Smooth muscle cell (in vitro differentiated cells): ENCODE measurements around the gene B9D2. TPM values are rescaled to one million over a fixed set of nuclear protein-coding genes. Genes with fewer than 3 reads are reported as not detected.
A peak's percentile ranks its signal among the peaks of the same experiment; 100 is the strongest.

Experiments used
- DNase-seq: peaks from one replicate; lab custom pipeline; 2025; ENCODE audit not compliant: unreplicated experiment; lab: John Stamatoyannopoulos, UW
- H2AFZ ChIP-seq: fragments of 200-600 bp; sonication (generic); 2 replicates; pipeline ENCODE4 v1.6.0; 2016; ENCODE audit warnings: antibody characterized with exemption, low read depth, mild to moderate bottlenecking
- H3F3A ChIP-seq: fragments of 200-600 bp; sonication (generic); 2 replicates; pipeline ENCODE4 v1.6.0; 2017; ENCODE audit warnings: antibody characterized with exemption, low read depth
- H3K27ac ChIP-seq: fragments of 200-600 bp; sonication (generic); 2 replicates; pipeline ENCODE4 v1.5.1; 2016; ENCODE audit warnings: low read depth, mild to moderate bottlenecking
- H3K27me3 ChIP-seq: fragments of 200-600 bp; sonication (generic); 2 replicates; pipeline ENCODE4 v1.6.1; 2016; ENCODE audit warnings: low read depth, mild to moderate bottlenecking
- H3K36me3 ChIP-seq: fragments of 200-600 bp; sonication (generic); 2 replicates; pipeline ENCODE4 v1.5.1; 2016; ENCODE audit warnings: low read depth
- H3K4me1 ChIP-seq: fragments of 200-600 bp; sonication (generic); 2 replicates; pipeline ENCODE4 v1.5.1; 2016; ENCODE audit warnings: low read depth
- H3K4me2 ChIP-seq: fragments of 200-600 bp; sonication (generic); 2 replicates; pipeline ENCODE4 v1.6.0; 2016; ENCODE audit warnings: mild to moderate bottlenecking
- H3K4me3 ChIP-seq: fragments of 200-600 bp; sonication (generic); 2 replicates; pipeline ENCODE4 v1.5.1; 2016; ENCODE audit warnings: mild to moderate bottlenecking
- H3K79me2 ChIP-seq: fragments of 200-600 bp; sonication (generic); 2 replicates; pipeline ENCODE4 v1.6.0; 2016; ENCODE audit warnings: low read depth, mild to moderate bottlenecking
- H3K9ac ChIP-seq: fragments of 200-600 bp; sonication (generic); 2 replicates; pipeline ENCODE4 v1.6.0; 2016; ENCODE audit warnings: low read depth
- H3K9me3 ChIP-seq: fragments of 200-600 bp; sonication (generic); replicated peaks from 2 replicates; pipeline ENCODE4 v1.5.1; 2016; ENCODE audit warnings: low read depth
- H4K20me1 ChIP-seq: fragments of 200-600 bp; sonication (generic); 2 replicates; pipeline ENCODE4 v1.6.0; 2016; ENCODE audit warnings: low read depth
- CTCF ChIP-seq: fragments of 200-600 bp; sonication (generic); IDR thresholded peaks from 2 replicates; pipeline ENCODE4 v1.5.1; 2017; ENCODE audit warnings: borderline replicate concordance, mild to moderate bottlenecking, antibody characterized with exemption; ENCODE audit not compliant: insufficient read depth, poor library complexity, severe bottlenecking
- WGBS: methylation state at CpG from one replicate; pipeline ENCODE4 v1.1.7; 2016; ENCODE audit warnings: low lambda C conversion rate; 5-methylcytosine and 5-hydroxymethylcytosine counted together
- polyA plus RNA-seq: library from polyadenylated mRNA; unstranded; fragments of >200 nt; fragmentation: Nextera tagmentation; extraction: Ambion mirVana; gene quantifications from 2 replicates; pipeline ENCODE4 v1.2.1, GENCODE V29; 2016
- total RNA-seq: library from RNA; depleted of rRNA; stranded (reverse); fragments of >200 nt; gene quantifications from 2 replicates; pipeline ENCODE4 v1.2.3, GENCODE V29; 2014

Gene B9D2
- total and polyA plus RNA-seq, 2 experiments from 2014 or later, result 1.6 to 12.2 TPM

DNA sequence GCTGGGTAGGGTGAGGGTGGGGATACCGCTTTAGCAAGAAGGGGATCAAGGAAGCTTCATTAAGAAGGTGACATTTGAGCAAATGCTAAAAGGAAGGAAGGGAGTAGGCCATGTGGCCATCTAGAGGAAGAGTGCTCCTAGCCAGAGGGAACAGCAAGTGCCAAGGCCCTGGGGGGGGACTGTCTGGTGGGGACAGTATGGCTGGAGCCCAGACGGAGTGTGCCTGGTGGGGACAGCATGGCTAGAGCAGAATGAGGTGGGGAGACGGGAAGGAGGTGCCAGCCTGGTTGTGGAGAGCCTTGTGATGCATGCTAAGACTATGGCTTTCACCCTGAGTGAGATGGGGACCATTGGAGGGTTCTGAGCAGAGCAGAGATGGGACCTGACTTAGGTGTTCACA is 8.1 kb downstream of the B9D2 start:
- TF ChIP-seq CTCF, result no peak
- H3K9me3 ChIP-seq, result no peaks in the 10 kb centered on the region
- peaks cover 18% of the 10 kb centered on the region for H3F3A ChIP-seq
- no peaks in the 10 kb centered on the region for H3K27me3 ChIP-seq
- no peak overlapping the region for H3K9ac ChIP-seq
- no peak overlapping the region for H3K27ac ChIP-seq
- H3K4me2 ChIP-seq, result no peak overlapping the region
- DNase-seq, result no peak
- no peaks in the 10 kb centered on the region for H3K36me3 ChIP-seq
- H3K79me2 ChIP-seq, result peaks cover 34% of the 10 kb centered on the region
- 83% methylated on average over 3 of the region's 3 CpGs for WGBS
- H3K4me1 ChIP-seq, result no peaks in the 10 kb centered on the region
- H2AFZ ChIP-seq, result no peak overlapping the region
- H3K4me3 ChIP-seq, result no peak overlapping the region
- peaks cover 23% of the 10 kb centered on the region for H4K20me1 ChIP-seq

GRCh38 chr19:41355035-41355434 is 8.9 kb downstream of the B9D2 start:
- Histone ChIP-seq H4K20me1 (peaks cover 30% of the 10 kb centered on the region), H3K27ac (no peak overlapping the region), H3K79me2 (peaks cover 42% of the 10 kb centered on the region), H3K36me3 (no peaks in the 10 kb centered on the region), H3K4me2 (no peak overlapping the region), H3F3A (peaks cover 18% of the 10 kb centered on the region), H3K9me3 (no peaks in the 10 kb centered on the region), H3K27me3 (no peaks in the 10 kb centered on the region), H3K9ac (no peak overlapping the region), H2AFZ (no peak overlapping the region), H3K4me3 (no peak overlapping the region), H3K4me1 (no peaks in the 10 kb centered on the region)
- DNase-seq, result no peak
- 86% methylated on average over 1 of the region's 1 CpG for WGBS
- no peak for TF ChIP-seq CTCF

GRCh38 chr19:41354343-41354953 is 9.5 kb downstream of the B9D2 start:
- Histone ChIP-seq H3K4me1 (no peaks in the 10 kb centered on the region), H3K27ac (no peak overlapping the region), H3F3A (peaks cover 18% of the 10 kb centered on the region), H3K36me3 (no peaks in the 10 kb centered on the region), H3K4me2 (peak overlapping the region; percentile 94), H4K20me1 (peaks cover 36% of the 10 kb centered on the region), H3K79me2 (peaks cover 46% of the 10 kb centered on the region), H3K27me3 (no peaks in the 10 kb centered on the region), H3K9me3 (no peaks in the 10 kb centered on the region), H2AFZ (no peak overlapping the region), H3K4me3 (peak overlapping the region; percentile 76), H3K9ac (no peak overlapping the region)
- 93% methylated on average over 23 of the region's 23 CpGs for WGBS
- DNase-seq, result no peak
- TF ChIP-seq CTCF, result no peak
